Stomach (tissue), 4 donors: ENCODE measurements around the gene LCE1F.

Experiments used
- CTCF ChIP-seq, 7 experiments: fragments of 450-650 bp in 4 of 7; fragments of 200-600 bp in 3 of 7; sonication (generic) in 3 of 7; IDR thresholded peaks; one replicate each; pipeline ENCODE4 v1.5.1; 2016 to 2019; ENCODE audit warnings: antibody characterized with exemption in 7 of 7, control low read depth in 2 of 7, mild to moderate bottlenecking in 1 of 7
- EP300 ChIP-seq: sonication (generic); formaldehyde crosslinking; IDR thresholded peaks from one replicate; pipeline ENCODE4 v1.6.1; 2017; ENCODE audit warnings: antibody characterized with exemption
- POLR2A ChIP-seq, 4 donors: fragments of 450-650 bp; IDR thresholded peaks; one replicate each; pipeline ENCODE4 v1.6.1; 2016; ENCODE audit warnings: antibody characterized with exemption in 4 of 4, control low read depth in 2 of 4, mild to moderate bottlenecking in 1 of 4, moderate library complexity in 1 of 4
- POLR2AphosphoS5 ChIP-seq, 3 donors: sonication (generic); formaldehyde crosslinking; IDR thresholded peaks; one replicate each; pipeline ENCODE4 v1.6.1; 2016; ENCODE audit warnings: antibody characterized with exemption in 3 of 3

GRCh38 chr1:152796421-152796820 is 21.5 kb downstream of the LCE1F start, which contains the start of gene LCE1D:
- no peak for TF ChIP-seq CTCF (IDR thresholded peaks at IDR 0.05)
- no peak for TF ChIP-seq POLR2AphosphoS5 (IDR thresholded peaks at IDR 0.05)
- TF ChIP-seq POLR2A (IDR thresholded peaks at IDR 0.05) = no peak
- TF ChIP-seq EP300 = no peak
